HL-60 (cell line): ENCODE measurements around the gene KLHL40.

Experiments used
- CTCF ChIP-seq: IDR thresholded peaks from one replicate; pipeline ENCODE4 v1.5.1; 2011; ENCODE audit warnings: low read length, control low read depth, inconsistent platforms; ENCODE audit not compliant: insufficient read depth
- GABPA ChIP-seq: IDR thresholded peaks from 2 replicates; pipeline ENCODE4 v1.6.1; 2012; ENCODE audit warnings: low read depth
- SPI1 ChIP-seq: IDR thresholded peaks from 2 replicates; pipeline ENCODE4 v1.6.1; 2012; ENCODE audit warnings: low read depth, mild to moderate bottlenecking, borderline replicate concordance

- TF ChIP-seq CTCF (no peak), SPI1 (no peak), GABPA (no peak)
These were observed 49.0 kb downstream of the KLHL40 start for GRCh38 chr3:42734263-42734860.
